HG02610 (cell line): ENCODE results near the gene METTL27.
"Not testable (repeated sequence)": the region's sequence is repeated elsewhere in the genome, so short reads cannot be mapped to it uniquely, and the experiment has no call there.

Experiments used
- ATAC-seq: cut with Tn5 transposase; IDR thresholded peaks from one replicate; pipeline ENCODE4 v1.9.1; 2021; ENCODE audit warnings: mild to moderate bottlenecking, moderate library complexity; ENCODE audit not compliant: unreplicated experiment

METTL27 gene

GRCh38 chr7:73839743-73840714 lies 2.3 kb downstream of the METTL27 start:
- ATAC-seq, result no peak

- no peak for ATAC-seq
Observed at GRCh38 chr7:73839290-73839689, 3.0 kb downstream of the METTL27 start.

- no peak for ATAC-seq
Observed at GRCh38 chr7:73838642-73839041, 3.7 kb downstream of the METTL27 start.

- ATAC-seq, result not testable (repeated sequence)
Observed at GRCh38 chr7:73837167-73837566, 5.1 kb downstream of the METTL27 start.

- ATAC-seq, result no peak
Observed at GRCh38 chr7:73834626-73835191, 7.6 kb downstream of the METTL27 start.

DNA sequence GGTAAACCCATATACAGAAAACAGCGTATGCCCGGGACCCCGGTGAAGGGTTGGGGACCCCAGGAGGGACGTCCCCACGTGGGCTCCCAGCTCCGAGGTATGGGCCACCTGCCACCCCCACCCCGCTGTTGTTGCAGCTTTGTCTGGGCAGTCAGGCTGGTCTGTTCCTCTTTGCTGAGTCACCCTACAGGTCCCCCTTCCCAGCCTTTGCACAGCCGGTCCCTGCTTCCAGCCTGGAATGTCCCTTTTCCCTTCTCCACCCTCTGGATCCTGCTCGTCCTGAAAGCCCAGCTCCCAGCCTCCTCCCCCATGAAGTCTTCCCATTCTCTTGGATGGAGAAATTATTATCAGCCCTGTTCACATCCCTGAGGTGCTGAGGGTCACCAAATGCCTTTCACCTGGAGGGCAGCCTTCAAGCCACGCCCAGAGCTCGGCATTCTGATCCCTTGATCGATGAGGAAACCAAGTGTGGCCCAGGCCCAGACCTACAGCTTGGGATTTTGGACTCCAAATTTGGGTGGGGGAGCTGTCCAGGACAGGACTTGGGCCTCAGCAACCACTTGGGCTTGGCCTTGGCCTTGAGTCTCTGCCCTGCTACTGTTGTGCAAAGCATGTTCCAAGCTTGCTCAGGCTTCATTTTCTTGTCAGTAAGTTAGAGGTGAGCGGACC lies 8.9 kb downstream of the METTL27 start:
- no peak for ATAC-seq

DNA sequence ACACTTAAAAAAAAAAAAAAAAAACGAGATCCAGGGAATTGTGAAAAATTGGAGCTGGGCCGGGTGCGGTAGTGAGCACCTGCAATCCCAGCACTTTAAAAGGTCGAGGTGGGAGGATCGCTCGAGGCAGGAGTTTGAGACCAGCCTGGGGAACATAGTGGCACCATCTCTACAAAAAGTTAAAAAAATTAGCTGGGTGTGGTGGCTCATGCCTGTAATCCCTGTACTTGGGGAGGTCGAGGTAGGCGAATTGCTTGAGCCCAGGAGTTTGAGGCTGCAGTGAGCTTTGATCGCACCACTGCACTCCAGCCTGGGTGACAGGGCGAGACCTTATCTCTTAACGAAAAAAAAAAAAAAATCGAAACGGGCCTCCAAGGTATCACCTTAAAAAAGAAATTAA lies 9.5 kb downstream of the METTL27 start:
- no peak for ATAC-seq

DNA sequence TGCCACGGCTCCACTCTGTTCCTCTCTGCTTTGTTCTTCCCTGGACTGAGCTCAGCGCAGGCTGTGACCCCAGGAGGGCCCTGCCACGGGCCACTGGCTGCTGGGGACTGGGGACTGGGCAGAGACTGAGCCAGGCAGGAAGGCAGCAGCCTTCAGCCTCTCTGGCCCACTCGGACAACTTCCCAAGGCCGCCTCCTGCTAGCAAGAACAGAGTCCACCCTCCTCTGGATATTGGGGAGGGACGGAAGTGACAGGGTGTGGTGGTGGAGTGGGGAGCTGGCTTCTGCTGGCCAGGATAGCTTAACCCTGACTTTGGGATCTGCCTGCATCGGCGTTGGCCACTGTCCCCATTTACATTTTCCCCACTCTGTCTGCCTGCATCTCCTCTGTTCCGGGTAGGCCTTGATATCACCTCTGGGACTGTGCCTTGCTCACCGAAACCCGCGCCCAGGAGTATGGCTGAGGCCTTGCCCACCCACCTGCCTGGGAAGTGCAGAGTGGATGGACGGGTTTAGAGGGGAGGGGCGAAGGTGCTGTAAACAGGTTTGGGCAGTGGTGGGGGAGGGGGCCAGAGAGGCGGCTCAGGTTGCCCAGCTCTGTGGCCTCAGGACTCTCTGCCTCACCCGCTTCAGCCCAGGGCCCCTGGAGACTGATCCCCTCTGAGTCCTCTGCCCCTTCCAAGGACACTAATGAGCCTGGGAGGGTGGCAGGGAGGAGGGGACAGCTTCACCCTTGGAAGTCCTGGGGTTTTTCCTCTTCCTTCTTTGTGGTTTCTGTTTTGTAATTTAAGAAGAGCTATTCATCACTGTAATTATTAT lies 10.3 kb downstream of the METTL27 start:
- ATAC-seq, result no peak

DNA sequence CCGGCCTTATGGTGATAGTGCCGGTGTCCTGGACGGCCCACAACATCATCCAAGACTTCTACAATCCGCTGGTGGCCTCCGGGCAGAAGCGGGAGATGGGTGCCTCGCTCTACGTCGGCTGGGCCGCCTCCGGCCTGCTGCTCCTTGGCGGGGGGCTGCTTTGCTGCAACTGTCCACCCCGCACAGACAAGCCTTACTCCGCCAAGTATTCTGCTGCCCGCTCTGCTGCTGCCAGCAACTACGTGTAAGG lies 10.8 kb downstream of the METTL27 start:
- ATAC-seq, result no peak

DNA sequence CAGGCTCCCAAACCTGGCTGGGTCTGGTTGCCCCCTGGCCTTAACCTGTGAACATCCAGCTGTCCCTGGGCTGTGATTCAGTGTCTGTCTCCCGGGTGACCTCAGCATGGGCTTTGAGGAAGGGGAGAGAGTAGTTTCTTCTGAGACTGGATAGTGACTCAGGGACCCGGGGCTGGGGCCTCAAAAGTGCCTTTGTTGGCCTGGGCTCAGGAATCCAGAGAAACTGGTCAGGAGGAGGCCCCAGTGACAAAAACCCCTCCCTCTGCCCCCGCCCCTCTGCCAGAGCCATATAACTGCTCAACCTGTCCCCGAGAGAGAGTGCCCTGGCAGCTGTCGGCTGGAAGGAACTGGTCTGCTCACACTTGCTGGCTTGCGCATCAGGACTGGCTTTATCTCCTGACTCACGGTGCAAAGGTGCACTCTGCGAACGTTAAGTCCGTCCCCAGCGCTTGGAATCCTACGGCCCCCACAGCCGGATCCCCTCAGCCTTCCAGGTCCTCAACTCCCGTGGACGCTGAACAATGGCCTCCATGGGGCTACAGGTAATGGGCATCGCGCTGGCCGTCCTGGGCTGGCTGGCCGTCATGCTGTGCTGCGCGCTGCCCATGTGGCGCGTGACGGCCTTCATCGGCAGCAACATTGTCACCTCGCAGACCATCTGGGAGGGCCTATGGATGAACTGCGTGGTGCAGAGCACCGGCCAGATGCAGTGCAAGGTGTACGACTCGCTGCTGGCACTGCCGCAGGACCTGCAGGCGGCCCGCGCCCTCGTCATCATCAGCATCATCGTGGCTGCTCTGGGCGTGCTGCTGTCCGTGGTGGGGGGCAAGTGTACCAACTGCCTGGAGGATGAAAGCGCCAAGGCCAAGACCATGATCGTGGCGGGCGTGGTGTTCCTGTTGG lies 11.4 kb downstream of the METTL27 start, which contains the start of gene CLDN4:
TSS of gene CLDN4 (plus strand) at position 316 of the 903 bp plus-strand sequence. CDS start at position 522, 206 bp downstream.
- no peak for ATAC-seq

DNA sequence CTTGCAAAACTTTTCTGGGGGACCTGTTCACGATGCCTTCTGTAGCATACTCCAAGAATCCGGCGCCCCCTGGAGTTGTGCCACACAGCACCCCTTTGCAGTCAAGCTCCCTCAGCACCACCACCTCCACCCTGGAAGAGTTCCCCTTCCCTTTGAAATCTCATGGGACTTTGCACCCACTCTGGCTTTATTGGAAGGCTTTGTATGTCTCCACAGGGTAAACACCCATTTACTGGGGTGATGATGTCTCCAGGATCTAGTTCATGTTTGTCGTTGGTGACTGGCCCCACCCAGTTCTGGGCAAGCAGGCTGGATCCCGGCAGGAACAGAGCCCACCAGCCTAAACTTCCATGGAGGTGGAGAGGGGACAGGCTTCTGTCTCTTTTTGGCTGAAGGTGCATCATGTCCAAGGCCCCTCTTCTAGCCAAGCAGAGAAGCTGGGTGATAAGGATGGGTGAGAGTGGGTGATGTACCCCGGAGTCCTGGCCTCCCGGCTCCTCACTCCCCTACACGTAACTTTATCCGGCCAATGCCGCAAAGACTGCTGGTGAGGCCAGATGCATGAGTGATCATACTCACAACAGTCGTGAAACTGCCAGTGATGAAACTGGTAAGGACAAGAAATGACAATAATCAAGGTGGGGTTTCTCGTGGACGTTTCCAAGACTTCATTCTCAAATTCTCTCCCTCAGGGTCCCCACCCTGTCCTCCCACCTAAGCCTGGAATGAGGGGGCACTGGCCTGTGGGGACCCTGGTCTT lies 12.2 kb downstream of the METTL27 start:
- ATAC-seq, result no peak

GRCh38 chr7:73829505-73829904 lies 12.8 kb downstream of the METTL27 start:
- no peak for ATAC-seq

- no peak for ATAC-seq
Observed at GRCh38 chr7:73828972-73829371, 13.3 kb downstream of the METTL27 start.

DNA sequence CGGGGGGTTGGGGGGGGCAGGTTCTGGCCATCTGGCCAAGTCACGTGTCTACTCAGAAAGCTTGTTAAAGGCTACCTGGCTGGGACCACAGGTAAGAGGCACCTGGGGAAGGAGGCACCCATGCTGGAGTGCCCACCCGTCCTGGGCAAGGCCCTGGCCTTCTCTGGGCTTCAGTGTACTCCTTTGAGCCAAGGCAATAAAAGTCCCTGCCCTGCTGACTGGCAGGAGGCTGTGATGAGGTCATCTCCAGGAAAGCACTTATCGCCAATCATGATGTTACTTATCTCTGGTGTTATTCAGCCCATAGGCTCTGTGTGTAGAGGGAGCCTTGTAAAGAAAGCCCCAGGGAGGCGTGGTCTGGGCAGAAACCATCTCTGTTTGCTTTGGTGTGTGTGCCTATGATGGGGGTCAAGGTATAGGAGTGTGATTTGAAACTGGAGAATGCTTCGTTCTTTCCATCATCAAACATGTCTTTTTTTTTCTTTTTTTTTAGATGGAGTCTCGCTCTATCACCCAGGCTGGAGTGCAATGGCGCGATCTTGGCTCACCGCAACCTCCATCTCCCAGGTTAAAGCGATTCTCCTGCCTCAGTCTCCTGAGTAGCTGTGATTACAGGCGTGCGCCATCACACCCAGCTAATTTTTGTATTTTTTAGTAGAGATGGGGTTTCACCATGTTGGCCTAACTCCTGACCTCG lies 14.1 kb downstream of the METTL27 start:
- no peak for ATAC-seq

DNA sequence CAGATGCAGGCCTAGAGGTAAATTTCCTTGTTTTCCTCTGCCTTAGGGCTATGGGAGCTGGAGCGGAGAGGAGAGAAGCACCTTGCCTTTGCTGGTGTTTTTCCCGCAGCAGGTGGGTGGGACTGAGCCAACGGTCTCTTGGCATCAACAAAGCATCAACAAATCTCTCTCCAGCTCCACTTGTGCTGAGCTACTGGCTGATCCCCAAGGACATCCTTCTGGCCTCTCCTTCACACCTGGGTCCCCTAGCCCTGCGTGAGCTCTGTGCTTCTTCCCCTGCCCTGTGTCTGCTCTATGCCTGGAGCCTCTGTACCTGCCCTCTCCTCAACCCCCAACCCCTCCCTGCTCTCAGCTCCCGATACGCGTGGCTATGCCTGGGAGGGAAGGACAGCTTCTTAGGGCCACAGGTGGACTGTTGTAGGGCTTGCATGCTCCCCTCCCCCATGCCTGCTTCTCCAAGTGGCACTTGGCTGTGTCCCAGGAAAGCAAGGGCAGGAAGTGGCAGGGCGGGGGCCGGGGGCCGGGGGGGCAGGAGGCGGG lies 14.7 kb downstream of the METTL27 start:
- no peak for ATAC-seq

DNA sequence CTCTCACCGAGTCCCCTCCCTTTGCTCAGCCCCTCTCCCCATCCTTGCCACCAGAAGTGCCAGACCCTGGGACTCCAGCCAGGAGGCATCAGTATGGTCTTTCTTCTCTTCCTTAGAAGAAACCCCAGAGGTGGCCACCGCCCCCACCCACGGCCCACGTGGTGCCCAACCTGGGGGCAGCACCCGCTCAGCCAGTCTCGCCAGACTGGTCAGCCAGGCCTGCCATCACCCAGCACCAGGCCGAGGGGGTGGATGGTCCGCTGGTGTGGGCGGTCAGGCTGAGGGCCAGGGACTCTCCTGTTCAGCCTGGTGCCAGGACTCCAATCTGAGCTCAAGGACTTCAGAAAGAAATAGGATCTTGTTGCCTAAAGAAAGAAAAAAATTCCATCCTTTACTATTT lies 17.3 kb downstream of the METTL27 start:
- no peak for ATAC-seq

GRCh38 chr7:73823873-73824592 lies 18.3 kb downstream of the METTL27 start:
- no peak for ATAC-seq

DNA sequence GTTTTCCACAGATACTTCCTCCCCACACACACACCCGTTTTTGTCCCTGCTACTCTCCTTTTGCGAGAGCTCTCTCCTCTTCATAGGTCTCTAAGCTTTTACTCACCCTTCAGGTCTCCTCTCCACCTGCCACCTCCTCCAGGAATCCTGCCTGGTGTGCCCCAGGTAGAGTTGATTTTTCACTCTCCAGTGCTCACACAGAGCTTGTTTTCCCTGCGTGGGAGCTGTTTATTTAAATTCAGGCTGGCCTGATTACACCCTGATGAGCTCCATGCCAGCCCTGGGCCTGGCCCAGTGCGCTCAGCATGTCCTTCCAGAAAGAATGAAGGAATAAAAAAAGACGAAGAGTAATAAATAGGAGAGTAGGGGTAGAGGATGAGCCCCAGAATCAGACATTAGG lies 19.1 kb downstream of the METTL27 start:
- ATAC-seq, result no peak
